BLaER1 (cell line): ENCODE data around the gene RNU4-1.
A peak's percentile ranks its signal among the peaks of the same experiment; 100 is the strongest.
"Not testable (repeated sequence)": the region's sequence is repeated elsewhere in the genome, so short reads cannot be mapped to it uniquely, and the experiment has no call there.

Source experiments
- H3K27ac ChIP-seq: shearing (Covaris generic); formaldehyde crosslinking; 2 replicates; pipeline ENCODE4 v1.8.1; 2022
- H3K27me3 ChIP-seq: shearing (Covaris generic); formaldehyde crosslinking; 2 replicates; pipeline ENCODE4 v1.8.1; 2022
- H3K36me3 ChIP-seq: shearing (Covaris generic); formaldehyde crosslinking; 2 replicates; pipeline ENCODE4 v1.8.1; 2022
- H3K4me1 ChIP-seq: shearing (Covaris generic); formaldehyde crosslinking; 2 replicates; pipeline ENCODE4 v1.8.1; 2022
- H3K4me2 ChIP-seq: shearing (Covaris generic); formaldehyde crosslinking; 2 replicates; pipeline ENCODE4 v1.8.1; 2022
- H3K4me3 ChIP-seq: shearing (Covaris generic); formaldehyde crosslinking; 2 replicates; pipeline ENCODE4 v1.8.1; 2022
- H3K9ac ChIP-seq: shearing (Covaris generic); formaldehyde crosslinking; 2 replicates; pipeline ENCODE4 v1.8.1; 2022
- H3K9me3 ChIP-seq: shearing (Covaris generic); formaldehyde crosslinking; 2 replicates; pipeline ENCODE4 v1.8.1; 2022
- H4K20me1 ChIP-seq: shearing (Covaris generic); formaldehyde crosslinking; 2 replicates; pipeline ENCODE4 v1.8.1; 2022
- Cebpa-rat ChIP-seq: shearing (Covaris generic); IDR thresholded peaks from 2 replicates; pipeline ENCODE4 v1.8.1; 2022

RNU4-1 gene

GRCh38 chr12:120292661-120293531, at the start of gene RNU4-1:
TSS of gene RNU4-1 (minus strand) at chr12:120293237.
- Histone ChIP-seq H3K27ac (peak within 1 kb of the TSS; percentile 99), H3K9me3 (no peaks in the 10 kb centered on the region), H3K4me1 (peaks cover 30% of the 10 kb centered on the region), H3K36me3 (no peaks in the 10 kb centered on the region), H3K4me3 (peak within 1 kb of the TSS; percentile 77), H3K9ac (peak within 1 kb of the TSS; percentile 99), H4K20me1 (no peaks in the 10 kb centered on the region), H3K4me2 (peak within 1 kb of the TSS; percentile 94), H3K27me3 (no peaks in the 10 kb centered on the region)
- TF ChIP-seq Cebpa-rat: no peak

- peaks cover 20% of the 10 kb centered on the region for H3K9me3 ChIP-seq
- no peak for TF ChIP-seq Cebpa-rat
- H3K9ac ChIP-seq: no peak overlapping the region
- no peak overlapping the region for H3K4me3 ChIP-seq
- H3K27ac ChIP-seq: no peak overlapping the region
- no peaks in the 10 kb centered on the region for H3K27me3 ChIP-seq
- no peaks in the 10 kb centered on the region for H4K20me1 ChIP-seq
- no peaks in the 10 kb centered on the region for H3K36me3 ChIP-seq
- H3K4me1 ChIP-seq: peaks cover 10% of the 10 kb centered on the region
- H3K4me2 ChIP-seq: no peak overlapping the region
Measured at GRCh38 chr12:120342175-120343038, 49.4 kb upstream of the RNU4-1 start.

DNA sequence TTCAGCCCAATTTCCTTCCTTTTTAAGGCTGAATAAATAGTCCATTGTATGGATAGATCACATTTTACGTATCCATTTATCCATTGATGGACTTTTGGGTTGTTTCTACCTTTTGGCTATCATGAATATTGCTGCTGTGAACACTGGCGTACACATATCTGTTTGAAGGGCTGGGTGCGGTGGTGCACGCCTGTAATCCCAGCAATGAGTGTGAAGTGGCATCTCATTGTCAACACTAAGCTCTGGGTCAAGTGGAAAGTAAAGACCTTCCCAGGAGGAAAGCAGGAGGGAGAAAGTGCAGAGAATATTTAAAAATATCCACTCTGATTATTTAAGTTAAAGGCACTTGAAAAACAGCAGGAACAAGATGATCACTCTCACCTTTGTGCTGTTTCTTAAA, 46.2 kb upstream of the RNU4-1 start:
- no peaks in the 10 kb centered on the region for H3K4me1 ChIP-seq
- no peaks in the 10 kb centered on the region for H3K27me3 ChIP-seq
- H3K9me3 ChIP-seq: peaks cover 45% of the 10 kb centered on the region
- TF ChIP-seq Cebpa-rat: no peak
- no peak overlapping the region for H3K4me3 ChIP-seq
- no peak overlapping the region for H3K4me2 ChIP-seq
- no peaks in the 10 kb centered on the region for H3K36me3 ChIP-seq
- no peaks in the 10 kb centered on the region for H4K20me1 ChIP-seq
- H3K27ac ChIP-seq: no peak overlapping the region
- H3K9ac ChIP-seq: no peak overlapping the region

DNA sequence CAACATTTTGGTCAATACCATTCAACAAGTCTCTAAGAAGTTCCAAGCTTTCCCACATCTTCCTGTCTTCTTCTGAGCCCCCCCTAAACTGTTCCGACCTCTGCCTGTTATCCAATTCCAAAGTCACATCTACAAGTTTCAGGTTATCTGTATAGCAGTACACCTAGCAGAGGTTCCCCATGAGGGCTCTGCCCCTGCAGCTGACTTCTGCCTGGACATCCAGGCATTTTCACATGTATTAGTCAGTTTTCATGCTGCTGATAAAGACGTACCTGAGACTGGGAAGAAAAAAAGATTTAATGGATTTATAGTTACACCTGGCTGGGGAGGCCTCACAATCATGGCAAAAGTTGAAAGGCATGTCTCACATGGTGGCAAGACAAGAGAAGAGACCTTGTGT, 44.7 kb upstream of the RNU4-1 start:
- Histone ChIP-seq H3K27me3 (no peaks in the 10 kb centered on the region), H3K36me3 (no peaks in the 10 kb centered on the region), H4K20me1 (no peaks in the 10 kb centered on the region), H3K4me1 (no peaks in the 10 kb centered on the region), H3K9ac (no peak overlapping the region), H3K4me3 (no peak overlapping the region), H3K27ac (no peak overlapping the region), H3K4me2 (no peak overlapping the region), H3K9me3 (peaks cover 45% of the 10 kb centered on the region)
- no peak for TF ChIP-seq Cebpa-rat

DNA sequence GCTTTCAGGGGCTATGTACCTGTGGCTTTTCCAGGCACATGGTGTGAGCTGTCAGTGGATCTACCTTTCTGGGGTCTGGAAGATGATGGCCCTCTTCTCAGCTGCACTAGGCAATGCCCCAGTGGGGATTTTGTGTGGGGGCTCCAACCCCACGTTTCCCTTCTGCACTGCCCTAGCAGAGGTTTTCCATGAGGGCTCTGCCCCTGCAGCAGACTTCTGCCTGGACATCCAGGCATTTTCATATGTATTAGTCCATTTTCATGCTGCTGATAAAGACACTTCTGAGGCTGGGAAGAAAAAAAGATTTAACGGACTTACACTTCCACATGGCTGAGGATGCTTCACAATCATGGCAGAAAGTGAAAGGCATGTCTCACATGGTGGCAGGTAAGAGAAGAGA, 43.4 kb upstream of the RNU4-1 start:
- peaks cover 45% of the 10 kb centered on the region for H3K9me3 ChIP-seq
- H3K9ac ChIP-seq: not testable (repeated sequence)

DNA sequence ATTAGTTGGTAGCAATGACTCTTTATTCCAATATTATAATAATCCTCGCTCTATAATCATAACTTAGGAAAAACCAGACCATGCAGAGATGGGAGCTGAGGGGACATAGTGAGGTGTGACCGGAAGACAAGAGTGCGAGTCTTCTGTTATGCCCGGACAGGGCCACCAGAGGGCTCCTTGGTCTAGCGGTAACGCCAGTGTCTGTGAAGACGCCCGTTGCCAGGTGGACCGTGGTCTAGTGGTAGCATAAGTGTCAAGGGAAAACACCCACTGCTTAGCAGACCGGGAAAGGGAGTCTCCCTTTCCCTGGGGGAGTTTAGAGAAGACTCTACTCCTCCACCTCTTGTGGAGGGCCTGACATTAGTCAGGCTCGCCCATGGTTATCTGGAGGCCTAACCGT, 42.4 kb upstream of the RNU4-1 start:
- H3K4me3 ChIP-seq, H4K20me1 ChIP-seq, H3K27me3 ChIP-seq, H3K9ac ChIP-seq, H3K4me2 ChIP-seq, H3K4me1 ChIP-seq, H3K36me3 ChIP-seq, H3K27ac ChIP-seq: not testable (repeated sequence)
- peaks cover 45% of the 10 kb centered on the region for H3K9me3 ChIP-seq

More for the DNA sequence above, 43.4 kb upstream of the RNU4-1 start:
- H3K27me3 ChIP-seq, H4K20me1 ChIP-seq, H3K27ac ChIP-seq, H3K4me2 ChIP-seq, H3K36me3 ChIP-seq, H3K4me1 ChIP-seq: not testable (repeated sequence)
- peak overlapping the region; percentile 14; the same call in 1 of the 2 replicates for H3K4me3 ChIP-seq

DNA sequence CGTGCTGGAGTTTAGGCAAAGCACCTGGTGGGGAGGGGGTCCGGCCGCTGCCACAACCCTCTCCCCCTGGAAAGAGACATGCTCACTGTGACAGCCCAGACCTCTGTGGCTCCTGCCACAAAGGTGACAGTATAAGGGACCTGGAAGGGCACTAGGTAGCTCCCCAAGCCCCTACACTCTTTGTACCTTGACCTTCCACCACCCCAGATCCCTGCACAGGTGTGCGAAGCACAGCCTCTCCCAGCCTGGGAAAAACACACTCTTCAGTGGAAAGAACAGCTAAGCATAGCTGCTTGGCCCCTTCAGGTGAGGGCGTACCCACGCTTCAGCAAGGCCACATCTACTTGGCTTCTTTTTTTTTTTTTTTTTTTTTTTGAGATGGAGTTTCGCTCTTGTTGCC, 39.5 kb upstream of the RNU4-1 start:
- Histone ChIP-seq H3K4me2 (no peak overlapping the region), H3K4me1 (no peaks in the 10 kb centered on the region), H3K27me3 (no peaks in the 10 kb centered on the region), H3K36me3 (no peaks in the 10 kb centered on the region), H3K4me3 (no peak overlapping the region), H3K9ac (no peak overlapping the region), H4K20me1 (no peaks in the 10 kb centered on the region), H3K27ac (no peak overlapping the region), H3K9me3 (peaks cover 27% of the 10 kb centered on the region)
- TF ChIP-seq Cebpa-rat: no peak

DNA sequence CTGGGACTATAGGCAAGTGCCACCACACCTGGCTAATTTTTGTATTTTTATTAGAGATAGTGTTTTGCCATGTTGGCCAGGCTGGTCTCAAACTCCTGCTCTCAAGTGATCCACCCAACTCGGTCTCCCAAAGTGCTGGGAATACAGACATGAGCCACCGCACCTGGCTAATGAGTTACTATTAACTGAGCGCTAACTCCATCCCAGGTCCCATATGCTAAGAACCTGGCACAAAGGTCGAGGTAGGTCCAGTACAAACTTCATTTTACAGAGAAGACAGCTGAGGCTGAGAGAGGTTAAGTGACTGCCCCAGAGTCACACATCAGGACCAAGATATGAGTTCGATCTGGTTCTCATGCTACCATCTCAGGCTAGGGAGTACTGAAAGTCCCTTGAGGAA, 39.0 kb upstream of the RNU4-1 start:
- peaks cover 22% of the 10 kb centered on the region for H3K9me3 ChIP-seq
- H3K27ac ChIP-seq: no peak overlapping the region
- H3K4me1 ChIP-seq: no peaks in the 10 kb centered on the region
- H4K20me1 ChIP-seq: no peaks in the 10 kb centered on the region
- TF ChIP-seq Cebpa-rat: no peak
- no peak overlapping the region for H3K4me3 ChIP-seq
- H3K36me3 ChIP-seq: no peaks in the 10 kb centered on the region
- H3K27me3 ChIP-seq: no peaks in the 10 kb centered on the region
- no peak overlapping the region for H3K4me2 ChIP-seq
- no peak overlapping the region for H3K9ac ChIP-seq

DNA sequence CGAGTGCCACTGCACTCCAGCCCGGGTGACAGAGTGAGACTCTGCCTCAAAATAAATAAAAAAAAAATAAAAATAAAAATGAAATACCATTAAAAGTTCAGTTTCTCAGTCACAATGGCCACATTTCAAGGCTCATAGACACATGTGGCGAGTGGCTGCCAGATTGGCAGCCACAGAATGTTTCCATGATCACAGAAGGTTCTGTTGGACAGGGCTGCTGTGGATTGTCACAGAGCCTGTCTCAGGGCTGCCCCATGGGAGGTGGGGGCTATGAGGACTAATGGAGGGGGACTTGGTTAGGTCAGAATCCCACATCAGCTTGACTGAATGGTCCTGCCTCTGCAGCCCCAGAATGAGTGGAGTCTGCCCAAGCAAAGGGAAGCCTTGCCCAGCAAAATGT, 38.4 kb upstream of the RNU4-1 start:
- Histone ChIP-seq H3K36me3 (no peaks in the 10 kb centered on the region), H3K9me3 (peaks cover 16% of the 10 kb centered on the region), H3K9ac (no peak overlapping the region), H3K4me3 (no peak overlapping the region), H4K20me1 (no peaks in the 10 kb centered on the region), H3K27me3 (no peaks in the 10 kb centered on the region), H3K27ac (no peak overlapping the region), H3K4me2 (no peak overlapping the region), H3K4me1 (no peaks in the 10 kb centered on the region)
- TF ChIP-seq Cebpa-rat: no peak

DNA sequence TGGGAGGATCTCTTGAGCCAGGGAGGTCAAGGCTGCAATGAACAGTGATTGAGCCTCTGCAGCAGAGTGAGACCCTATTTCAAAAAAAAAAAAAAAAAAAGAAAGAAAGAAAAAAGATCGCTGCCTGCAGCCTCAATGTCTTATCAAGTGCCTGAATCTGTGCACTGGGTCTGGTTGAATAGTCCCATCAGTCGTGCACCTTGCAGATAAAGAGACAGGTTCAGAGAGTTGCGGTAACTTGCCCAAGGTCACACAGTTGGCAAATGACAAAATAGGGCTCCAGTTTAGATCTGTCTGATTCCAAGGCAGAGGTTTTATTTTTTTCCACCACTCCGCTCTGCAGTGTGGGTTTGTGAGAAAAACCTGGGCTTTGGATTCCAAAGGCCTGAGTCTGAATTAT, 35.2 kb upstream of the RNU4-1 start:
- no peak overlapping the region for H3K27ac ChIP-seq
- H3K4me3 ChIP-seq: no peak overlapping the region
- H3K36me3 ChIP-seq: no peaks in the 10 kb centered on the region
- H4K20me1 ChIP-seq: no peaks in the 10 kb centered on the region
- H3K4me2 ChIP-seq: no peak overlapping the region
- no peaks in the 10 kb centered on the region for H3K27me3 ChIP-seq
- H3K9me3 ChIP-seq: no peaks in the 10 kb centered on the region
- no peak overlapping the region for H3K9ac ChIP-seq
- no peak for TF ChIP-seq Cebpa-rat
- no peaks in the 10 kb centered on the region; the same call in 1 of the 2 replicates for H3K4me1 ChIP-seq
